ENCODE measurements around the gene FSHR.

Gene FSHR

DNA sequence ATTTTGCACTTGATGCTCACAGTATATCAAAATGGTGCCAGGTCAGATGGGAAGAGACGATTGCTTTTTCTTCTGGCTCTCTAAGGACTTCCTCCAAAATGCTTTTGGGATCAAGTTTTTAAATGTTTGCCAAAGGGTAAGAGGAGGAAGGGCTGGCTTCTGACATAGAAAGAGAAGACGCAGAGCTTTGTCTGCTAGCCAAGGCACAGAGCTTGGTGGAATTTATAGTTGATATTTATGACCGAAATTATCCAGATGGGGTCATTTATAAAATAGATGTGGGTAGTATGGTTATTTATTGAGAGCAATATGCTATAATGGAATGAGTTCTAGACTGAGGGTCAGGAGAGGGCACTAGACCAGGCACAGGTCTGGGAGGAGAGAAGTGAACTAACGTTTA lies 193.3 kb downstream of the FSHR start:
- DNase-seq (ENCODE audit: low read depth in 1 of 2, low spot score in 1 of 2), result no peak

DNA sequence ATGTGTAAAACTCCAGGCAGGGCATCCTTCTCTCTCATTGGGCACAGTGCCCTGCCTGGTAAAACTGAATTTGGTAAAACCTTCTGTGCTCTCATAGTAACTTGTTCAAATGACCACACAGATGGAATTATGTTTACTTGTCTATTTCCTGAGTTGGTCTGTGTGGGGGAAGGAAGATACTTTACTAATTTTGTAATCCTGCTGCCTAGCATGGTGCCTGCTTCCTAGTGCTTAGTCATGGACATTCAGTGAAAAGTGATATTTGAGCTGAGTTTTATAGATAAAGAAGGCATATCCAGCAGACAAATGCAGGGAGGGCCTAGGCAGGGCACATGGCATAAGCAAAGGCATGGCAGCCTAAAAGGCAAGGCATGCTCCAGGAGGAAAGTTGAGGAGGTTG lies 199.4 kb downstream of the FSHR start:
- no peak for DNase-seq (ENCODE audit: low read depth in 1 of 2, low spot score in 1 of 2)

DNA sequence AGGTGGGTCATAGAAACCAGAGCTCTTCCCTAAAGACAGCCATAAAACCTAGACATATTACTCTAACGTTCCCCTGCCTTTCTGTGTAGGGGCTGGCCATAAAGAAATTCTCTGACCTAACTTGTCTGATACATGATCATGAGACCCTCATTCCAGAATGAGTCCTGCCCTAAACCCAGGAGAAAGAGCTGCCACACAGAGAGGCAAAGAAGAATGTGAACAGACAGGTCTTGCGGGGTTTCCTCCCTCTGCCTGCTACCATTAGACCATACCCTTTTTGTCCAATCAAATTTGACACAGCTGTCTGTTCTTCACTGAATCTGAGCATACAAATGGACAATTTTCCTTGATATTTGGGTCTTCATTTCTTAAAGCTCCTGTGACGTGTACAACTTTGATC lies 200.0 kb downstream of the FSHR start:
- no peak for DNase-seq (ENCODE audit: low read depth in 1 of 2, low spot score in 1 of 2)

DNA sequence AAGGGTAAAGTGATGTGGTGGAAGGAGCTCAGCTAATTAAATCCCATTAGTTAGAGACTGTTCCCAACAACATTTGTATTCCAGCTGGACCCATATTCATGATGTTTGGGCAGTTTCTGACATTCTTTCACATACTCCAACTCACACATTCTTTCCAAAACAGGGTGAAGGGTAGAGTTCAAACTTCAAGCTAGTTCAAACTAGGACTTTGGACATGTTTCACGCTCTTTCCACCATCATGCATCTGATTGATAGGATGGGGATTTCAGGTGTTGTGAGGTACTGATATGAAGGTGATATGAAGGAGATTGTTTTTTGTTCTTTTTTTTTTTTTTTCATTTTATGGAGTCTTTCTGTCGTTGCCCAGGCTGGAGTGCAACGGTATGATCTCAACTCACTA lies 201.7 kb downstream of the FSHR start:
- no peak for DNase-seq (ENCODE audit: low read depth in 1 of 2, low spot score in 1 of 2)

DNA sequence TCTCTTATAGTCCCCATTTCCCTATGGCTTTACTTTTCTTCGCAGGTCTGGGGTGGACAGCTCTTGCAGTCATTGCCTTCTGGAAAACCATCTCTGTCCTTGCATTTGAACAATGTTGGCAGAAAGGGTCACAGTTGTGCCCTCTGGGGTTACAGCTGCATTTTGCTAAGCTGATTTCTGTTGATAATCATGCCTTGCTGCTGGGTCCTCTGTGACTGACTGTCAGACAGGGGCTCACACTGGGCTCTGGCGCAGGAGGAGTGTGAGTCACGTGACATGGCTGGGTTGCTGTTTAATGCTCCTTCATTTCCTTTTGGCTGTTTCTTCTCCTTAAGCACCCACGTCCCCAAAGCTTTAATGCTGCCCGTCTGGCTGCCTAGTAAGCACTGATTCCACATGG lies 202.2 kb downstream of the FSHR start:
- DNase-seq (ENCODE audit: low read depth in 1 of 2, low spot score in 1 of 2), result no peak

DNA sequence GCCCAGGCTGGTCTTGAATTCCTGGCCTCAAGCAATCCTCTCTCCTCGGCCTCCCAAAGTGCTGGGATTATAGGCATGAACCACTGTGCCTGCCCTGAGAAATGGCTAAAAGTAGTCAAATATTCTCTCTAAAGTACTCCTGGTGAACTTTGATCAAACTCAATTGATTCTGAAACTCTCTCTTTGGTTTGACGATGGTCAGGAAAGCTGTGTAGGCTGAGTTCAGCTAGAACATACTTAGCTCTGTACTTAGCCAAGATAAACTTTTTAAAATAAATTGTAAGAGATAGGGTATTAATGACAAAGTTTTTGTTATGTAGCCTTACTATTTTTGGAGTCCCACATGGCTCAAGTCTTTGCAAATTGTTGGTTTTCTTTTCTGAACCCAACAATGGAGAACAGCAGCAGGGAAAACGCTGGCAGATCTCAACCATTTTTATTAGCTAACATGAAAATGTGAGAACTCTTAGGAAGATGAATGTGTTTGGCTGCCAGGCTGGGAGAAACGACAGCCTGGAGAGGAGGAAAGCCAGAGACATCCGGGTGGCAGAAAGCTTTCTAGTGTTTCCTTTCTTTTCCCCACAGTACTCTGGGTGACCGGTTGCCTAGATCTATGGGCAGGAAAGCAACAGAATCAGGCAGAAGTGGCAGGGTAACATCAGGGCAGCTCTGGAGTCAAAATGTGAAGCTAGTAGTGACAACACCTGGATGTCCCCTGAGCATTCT lies 205.8 kb downstream of the FSHR start:
- no peak for DNase-seq (ENCODE audit: low read depth in 1 of 2, low spot score in 1 of 2)

DNA sequence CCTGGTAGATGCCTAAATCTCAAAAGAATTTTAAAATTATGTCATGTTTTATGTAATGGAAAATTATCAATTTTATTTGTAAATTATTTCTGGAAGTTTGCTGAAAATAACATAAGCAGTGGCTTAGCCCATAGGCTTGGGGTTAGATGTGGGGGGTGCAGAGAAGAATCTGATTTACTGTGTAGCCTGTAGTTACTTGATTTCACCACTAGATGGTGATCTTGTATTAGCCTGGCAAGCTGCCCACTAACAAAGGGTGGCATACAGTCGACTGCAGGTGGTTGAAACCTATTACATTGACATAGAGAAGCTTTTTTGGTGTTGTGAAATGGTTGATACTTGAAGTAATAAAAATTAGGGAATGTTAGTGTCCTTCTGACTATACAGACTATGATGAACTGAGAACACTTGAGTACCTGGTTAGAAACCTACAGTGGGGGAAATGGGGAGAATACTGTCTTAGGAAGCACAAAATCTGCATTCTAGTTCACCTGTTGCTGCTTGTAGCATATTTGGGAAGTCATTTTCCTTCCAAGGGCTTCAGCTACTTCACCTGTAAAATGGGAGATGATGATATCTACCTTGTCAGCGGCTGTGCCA lies 207.8 kb downstream of the FSHR start:
- DNase-seq (ENCODE audit: low read depth in 1 of 2, low spot score in 1 of 2), result no peak

DNA sequence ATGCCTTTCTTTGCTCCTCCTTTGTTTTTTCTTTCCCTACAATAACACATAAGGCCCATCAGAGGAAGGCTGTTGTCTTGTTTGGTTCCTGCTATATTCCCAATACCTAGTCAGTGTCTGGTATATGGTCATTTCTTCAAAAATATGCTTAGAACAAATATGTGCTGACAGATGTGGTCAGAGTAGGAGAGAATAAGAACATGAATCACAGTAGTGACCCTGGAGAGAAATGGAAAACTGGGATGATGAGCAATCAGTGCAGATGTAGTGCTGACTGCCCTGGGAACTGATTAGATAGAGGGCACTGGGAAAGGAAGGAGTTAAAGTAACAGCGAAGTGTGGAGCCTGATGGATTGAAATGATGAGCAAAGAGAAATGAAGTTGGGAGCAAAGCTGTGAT lies 209.4 kb downstream of the FSHR start:
- DNase-seq (ENCODE audit: low read depth in 1 of 2, low spot score in 1 of 2), result no peak

DNA sequence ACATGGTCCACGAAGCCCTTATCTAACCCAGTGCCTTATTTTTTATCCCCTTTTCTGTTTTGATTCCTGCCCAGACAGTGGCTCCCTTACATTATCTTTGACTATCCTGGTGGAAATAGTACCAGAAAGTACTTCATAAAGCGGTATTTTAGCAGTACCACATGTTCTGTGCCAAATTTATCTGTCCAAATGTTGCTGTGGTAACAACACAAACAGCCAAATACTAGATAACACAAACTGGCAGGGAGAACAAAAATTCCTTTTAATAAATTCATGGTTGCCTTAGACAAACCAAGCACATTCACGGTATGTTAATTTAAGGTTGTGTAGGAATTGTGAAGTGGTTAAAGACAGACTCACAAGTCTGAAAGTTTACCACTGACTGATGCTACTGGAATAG lies 210.9 kb downstream of the FSHR start:
- DNase-seq (ENCODE audit: low read depth in 1 of 2, low spot score in 1 of 2), result no peak

DNA sequence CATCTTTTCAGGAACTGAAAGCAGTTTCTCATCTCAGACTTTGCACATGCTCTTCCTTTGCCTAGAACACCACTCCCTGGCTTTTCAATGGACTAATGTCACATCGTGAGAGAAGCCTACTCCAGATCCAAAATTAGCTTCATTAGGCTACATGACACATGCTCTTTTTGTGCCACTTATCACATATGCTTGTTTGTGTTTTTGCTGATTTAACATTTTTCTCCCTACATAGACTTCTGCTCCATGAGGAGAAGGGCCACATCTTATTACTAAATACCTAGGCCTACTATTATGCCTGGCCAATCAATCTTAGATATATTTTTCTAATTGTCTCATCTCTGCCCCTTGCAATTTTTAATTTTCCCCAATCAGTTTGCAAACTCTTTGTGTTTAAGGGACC lies 212.4 kb downstream of the FSHR start:
- DNase-seq (ENCODE audit: low read depth in 1 of 2, low spot score in 1 of 2), result no peak

DNA sequence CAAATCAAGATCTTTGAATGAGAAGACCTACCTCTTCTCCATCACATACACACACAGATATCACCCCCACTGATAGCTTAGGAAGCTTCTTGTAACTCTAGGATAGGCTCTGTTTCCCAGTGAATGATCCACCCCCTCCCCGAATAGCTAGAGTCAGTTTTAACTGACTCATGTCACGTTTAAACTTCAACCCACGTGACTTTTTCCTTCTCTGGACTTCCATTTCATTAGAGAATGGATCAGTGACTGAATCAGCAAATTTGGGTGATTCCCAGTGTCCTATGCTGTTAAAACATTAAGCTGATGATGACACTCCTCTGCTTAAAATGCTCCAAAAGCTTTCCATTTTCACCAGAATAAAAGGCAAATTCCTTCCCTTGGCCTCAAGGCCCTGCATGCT lies 212.9 kb downstream of the FSHR start:
- DNase-seq (ENCODE audit: low read depth in 1 of 2, low spot score in 1 of 2), result no peak

DNA sequence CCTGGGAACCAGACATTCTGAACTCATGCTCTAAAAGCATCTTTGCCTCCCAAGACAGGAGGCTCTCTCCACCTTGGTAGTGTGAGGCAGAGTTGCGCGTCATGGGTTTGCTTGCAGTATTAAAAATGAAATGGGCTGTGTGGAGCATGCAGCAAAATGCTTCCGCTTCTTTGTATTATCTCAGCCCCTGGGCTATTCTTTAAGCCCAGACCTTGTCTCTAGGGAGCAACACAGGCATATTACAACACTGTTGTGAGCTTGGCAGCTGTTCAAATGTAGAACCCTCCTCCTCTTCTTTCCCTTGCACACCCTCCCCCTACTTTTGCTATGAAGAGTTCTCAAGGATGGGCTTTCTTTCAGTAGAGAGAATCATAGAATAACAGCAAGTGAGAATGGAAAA lies 213.7 kb downstream of the FSHR start:
- DNase-seq (ENCODE audit: low read depth in 1 of 2, low spot score in 1 of 2), result no peak

DNA sequence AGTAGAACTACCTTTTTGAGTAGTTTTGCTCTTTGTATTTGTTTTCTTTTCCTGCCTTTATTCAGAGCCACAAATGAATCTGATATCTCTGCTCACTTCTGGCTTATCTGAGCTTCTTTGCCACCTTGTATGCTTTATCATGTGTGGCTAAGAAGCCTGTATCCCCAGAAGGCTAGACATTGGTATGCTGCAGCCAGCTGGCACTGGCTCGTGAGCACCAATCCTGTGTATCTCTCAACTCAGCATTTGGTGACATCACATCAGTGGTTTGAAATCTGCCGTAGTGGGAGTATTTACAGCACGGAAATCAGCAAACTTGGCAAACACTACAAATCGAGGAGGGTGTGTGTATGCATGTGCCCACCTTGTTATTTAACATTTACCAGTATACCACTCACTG lies 215.1 kb downstream of the FSHR start:
- DNase-seq (ENCODE audit: low read depth in 1 of 2, low spot score in 1 of 2), result no peak

DNA sequence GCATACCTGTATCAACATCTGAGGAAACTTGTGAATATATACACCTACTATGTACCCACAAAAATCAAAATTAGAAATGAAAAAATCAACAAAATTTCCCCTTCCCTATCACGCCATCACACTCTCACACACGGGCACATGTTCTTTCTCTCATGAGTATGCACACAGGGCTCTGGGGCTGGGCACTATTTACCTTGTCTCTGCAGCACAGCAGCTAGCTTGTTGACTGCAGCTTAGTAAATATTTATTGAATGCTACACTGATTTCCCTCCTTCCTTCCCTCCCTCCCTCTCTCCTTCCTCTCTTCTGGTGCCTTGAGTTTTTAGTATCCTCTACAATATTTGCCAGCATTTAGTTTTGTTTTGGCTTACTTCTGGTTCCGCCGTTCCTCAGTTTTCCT lies 216.1 kb downstream of the FSHR start:
- no peak for DNase-seq (ENCODE audit: low read depth in 1 of 2, low spot score in 1 of 2)

DNA sequence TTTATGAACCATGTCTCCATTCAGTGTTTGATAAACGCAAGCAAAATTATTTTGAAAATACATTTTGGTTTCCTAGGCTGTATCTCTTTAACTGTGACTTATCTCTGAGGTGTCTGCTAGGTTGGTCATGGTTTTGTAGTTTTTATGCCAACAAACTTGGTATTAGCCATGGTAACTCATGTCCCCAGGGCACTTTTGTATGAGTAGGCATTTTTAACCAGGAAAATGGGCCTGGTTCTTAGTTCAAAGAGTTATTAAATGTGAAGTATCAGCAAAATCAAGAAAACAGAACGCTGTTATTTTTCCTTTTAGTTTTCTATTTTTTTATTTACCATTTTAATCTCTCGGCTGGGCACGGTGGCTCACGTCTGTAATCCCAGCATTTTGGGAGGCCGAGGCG lies 219.5 kb downstream of the FSHR start:
- DNase-seq (ENCODE audit: low read depth in 1 of 2, low spot score in 1 of 2), result no peak

DNA sequence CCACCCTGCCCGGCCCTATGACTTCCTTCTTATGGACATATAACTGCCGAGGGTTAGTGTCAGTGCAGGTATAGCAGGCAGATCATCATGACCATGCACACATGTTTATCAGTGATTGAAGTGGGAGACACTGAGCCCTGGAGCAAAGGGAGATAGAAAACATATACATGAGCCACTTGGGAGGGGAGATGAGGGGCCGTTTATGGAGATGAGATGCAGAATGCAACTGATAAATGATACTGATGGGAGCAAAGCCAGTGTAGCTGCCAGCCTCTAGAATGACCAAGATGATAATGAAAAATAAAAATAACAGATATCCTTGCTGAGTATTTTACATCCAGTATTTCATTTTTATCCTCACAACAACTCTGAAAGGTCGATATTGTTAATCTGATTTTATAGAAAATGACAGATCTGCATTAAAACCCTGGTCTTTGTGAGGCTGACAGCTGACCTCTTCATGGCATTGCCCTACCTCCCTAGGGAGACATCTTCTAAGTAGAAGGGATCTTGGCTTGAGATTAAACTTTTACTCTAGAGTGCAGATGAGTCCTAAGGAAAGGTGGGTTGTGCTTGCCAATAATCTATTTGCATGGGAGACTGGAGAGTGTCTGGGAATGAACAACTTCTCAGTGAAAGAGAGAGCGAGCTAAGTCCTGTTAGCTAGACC lies 220.4 kb downstream of the FSHR start:
- DNase-seq (ENCODE audit: low read depth in 1 of 2, low spot score in 1 of 2), result no peak

DNA sequence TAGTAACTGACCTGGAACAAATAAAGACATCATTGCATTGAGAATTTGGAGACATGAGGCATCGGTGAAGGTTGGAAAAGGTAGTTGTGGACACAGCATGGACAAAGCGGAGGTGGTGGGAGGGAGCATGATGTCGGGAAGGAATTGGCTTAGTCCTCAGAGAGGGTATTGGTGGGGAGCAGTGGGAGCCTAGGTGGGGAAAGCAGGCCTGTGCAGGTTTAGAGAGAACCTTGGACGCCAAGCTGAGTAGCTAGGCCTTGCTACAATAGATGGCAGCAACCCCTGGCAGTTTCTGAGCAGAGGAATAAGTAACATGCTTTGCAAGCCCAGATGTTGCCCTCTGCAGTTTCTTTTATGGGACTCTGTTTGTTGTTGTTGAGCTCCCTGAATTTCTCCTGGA lies 221.6 kb downstream of the FSHR start:
- DNase-seq (ENCODE audit: low read depth in 1 of 2, low spot score in 1 of 2), result no peak

DNA sequence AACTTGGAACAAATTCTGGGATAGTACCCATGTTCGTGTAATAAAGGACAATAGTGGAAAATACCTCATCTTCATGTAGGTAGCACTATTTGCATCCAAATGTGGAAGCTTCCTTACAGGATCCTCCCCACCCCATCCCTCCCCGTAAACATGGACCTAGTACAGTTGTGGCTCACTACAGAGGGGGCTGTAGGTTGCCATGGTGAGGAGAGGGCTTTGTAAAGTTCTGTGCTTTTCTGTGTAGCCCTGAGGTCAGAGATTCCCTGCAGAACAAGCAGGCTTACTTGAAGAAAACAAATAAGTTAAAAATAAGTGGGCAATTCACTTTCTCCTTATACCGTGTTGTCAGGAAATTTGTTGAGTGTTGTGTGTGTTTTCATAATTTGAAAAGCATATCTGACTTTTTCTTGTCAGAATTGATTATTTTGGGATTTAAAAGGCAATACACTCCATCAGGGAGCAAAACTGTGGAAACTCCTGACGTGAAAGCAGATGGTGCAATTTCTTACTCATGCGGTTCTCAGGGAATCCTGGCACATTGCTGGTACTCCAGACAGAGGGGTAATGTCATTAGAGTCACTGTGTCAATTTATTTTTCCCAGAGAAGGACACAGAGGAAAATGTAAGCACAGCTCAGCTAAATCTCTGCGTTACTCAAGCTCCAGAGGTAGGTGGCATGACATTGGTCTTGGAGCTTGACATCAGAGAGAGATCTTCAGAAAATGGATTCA lies 224.6 kb downstream of the FSHR start:
- no peak for DNase-seq (ENCODE audit: low read depth in 1 of 2, low spot score in 1 of 2)

DNA sequence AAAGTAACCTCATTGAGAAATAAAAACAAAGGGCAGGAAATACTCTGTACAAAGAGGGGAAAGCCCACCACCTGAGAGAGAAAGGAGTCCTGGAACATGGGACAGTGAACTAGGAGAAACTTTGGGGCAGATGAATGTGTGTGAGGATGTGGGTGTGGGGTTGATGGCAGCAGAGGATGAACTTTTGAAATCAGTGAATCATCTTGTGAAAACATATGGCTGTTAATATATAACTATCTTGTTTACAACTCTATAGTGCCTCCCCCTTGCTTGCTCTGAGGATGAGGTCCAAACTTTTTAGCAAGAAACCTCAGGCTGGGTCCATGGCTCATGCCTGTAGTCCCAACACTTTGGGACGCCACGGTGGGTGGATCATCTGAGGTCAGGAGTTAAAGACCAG lies 227.0 kb downstream of the FSHR start:
- no peak for DNase-seq (ENCODE audit: low read depth in 1 of 2, low spot score in 1 of 2)

DNA sequence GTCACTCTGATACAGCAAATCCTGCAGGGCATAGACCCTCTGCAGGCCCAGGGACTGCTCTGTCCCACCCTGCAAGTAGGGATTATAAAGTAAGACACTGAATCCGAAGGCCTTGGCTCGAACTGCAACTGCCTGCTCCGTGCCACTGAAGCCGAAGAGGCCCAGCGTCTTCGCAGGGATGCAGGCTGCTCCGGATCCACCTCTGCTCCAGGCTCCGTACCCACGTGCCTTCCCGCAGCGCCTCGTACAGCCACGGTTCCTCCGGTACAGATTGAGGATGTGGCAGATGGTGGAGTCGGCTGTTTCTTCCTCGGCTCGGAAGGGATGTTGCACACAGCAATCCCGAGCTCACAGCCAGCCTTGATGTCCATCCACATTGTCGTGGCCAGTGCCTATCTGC lies 238.4 kb downstream of the FSHR start:
- DNase-seq (ENCODE audit: low read depth in 1 of 2, low spot score in 1 of 2), result no peak

DNA sequence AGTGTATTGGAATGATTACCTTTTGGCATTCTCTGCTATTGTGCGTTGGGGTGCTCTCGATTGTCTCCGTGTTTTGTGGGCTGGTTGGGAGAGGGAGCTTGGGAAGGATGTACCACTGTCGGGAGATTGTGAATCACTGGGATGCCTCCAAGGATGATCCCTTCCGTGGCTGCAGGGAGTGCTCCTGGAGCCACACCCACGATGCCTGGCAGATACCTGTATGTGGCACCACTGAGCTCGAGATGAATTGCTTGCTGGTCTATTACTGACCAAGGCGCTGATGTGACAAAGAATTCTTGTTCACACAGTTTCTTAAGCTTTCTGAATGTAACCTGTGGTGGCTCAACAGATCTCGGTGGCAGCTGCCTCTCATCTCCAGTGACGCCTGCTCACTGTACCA lies 239.1 kb downstream of the FSHR start:
- DNase-seq (ENCODE audit: low read depth in 1 of 2, low spot score in 1 of 2), result no peak

DNA sequence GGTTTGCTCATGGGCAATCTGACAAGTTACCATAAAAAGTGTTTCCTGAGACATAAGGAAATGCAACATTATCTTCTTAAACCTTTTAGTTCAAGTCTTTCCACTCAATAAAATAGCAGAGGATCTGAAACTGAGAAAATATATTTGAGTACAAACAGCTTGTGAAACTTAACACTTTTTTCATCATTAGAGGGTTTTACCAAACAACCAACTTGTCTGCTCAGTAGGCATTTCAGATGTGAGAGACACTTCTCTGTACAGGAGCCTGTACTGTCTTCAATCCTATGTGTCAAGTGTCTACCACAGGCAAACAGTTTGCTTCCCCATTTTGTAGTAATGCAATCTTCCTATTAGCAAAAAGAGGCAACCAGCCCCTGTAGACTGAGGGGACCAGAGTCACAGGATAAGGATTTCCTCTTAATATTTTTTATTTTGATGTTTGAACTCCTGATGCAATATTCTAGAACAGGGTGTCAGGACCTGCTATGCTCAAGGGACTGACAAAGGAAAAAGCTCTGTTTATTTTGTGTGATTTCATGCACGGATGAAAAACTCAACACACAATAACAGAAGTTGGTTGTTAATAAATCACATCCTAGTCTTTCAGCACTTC lies 239.7 kb downstream of the FSHR start:
- no peak for DNase-seq (ENCODE audit: low read depth in 1 of 2, low spot score in 1 of 2)
